Duodenal mucosa (tissue), 2 donors: ENCODE measurements around the gene LTBP1.
"Not testable (repeated sequence)": the region's sequence is repeated elsewhere in the genome, so short reads cannot be mapped to it uniquely, and the experiment has no call there.

Source experiments
- H3K27ac ChIP-seq: one replicate; pipeline ENCODE4 v1.7.0; 2013; ENCODE audit warnings: low read depth, low read length
- H3K27me3 ChIP-seq, 2 donors: one replicate each; pipeline ENCODE4 v1.7.0; 2013; ENCODE audit warnings: low read length in 2 of 2, control low read depth in 1 of 2; ENCODE audit not compliant: insufficient read depth in 2 of 2, control insufficient read depth in 1 of 2
- H3K36me3 ChIP-seq, 2 donors: one replicate each; pipeline ENCODE4 v1.7.0; 2013; ENCODE audit warnings: low read length in 2 of 2, control low read depth in 1 of 2; ENCODE audit not compliant: insufficient read depth in 2 of 2, control insufficient read depth in 1 of 2
- H3K4me1 ChIP-seq, 2 donors: one replicate each; pipeline ENCODE4 v1.7.0; 2013; ENCODE audit warnings: low read length in 2 of 2, control low read depth in 1 of 2; ENCODE audit not compliant: insufficient read depth in 2 of 2, control insufficient read depth in 1 of 2
- H3K4me3 ChIP-seq, 2 donors: one replicate each; pipeline ENCODE4 v1.7.0; 2013; ENCODE audit warnings: low read length in 2 of 2, low read depth in 1 of 2
- H3K9ac ChIP-seq, 2 donors: one replicate each; pipeline ENCODE4 v1.7.0; 2013; ENCODE audit warnings: low read length in 2 of 2, low read depth in 1 of 2
- H3K9me3 ChIP-seq, 2 donors: one replicate each; pipeline ENCODE4 v1.7.0; 2013; ENCODE audit warnings: low read length in 2 of 2, control low read depth in 1 of 2; ENCODE audit not compliant: control insufficient read depth in 1 of 2

Gene LTBP1

GRCh38 chr2:32981612-32982011 lies 34.9 kb downstream of the LTBP1 start:
- no peaks in the 10 kb centered on the region for H3K9me3 ChIP-seq
- H3K9ac ChIP-seq = no peak overlapping the region
- no peak overlapping the region for H3K27ac ChIP-seq
- H3K36me3 ChIP-seq = no peaks in the 10 kb centered on the region
- no peak overlapping the region for H3K4me3 ChIP-seq
- no peaks in the 10 kb centered on the region for H3K27me3 ChIP-seq
- H3K4me1 ChIP-seq = peaks cover 9 to 10% of the 10 kb centered on the region in 2 donors

- H3K27me3 ChIP-seq, H3K27ac ChIP-seq, H3K9me3 ChIP-seq, H3K9ac ChIP-seq, H3K4me3 ChIP-seq, H3K36me3 ChIP-seq, H3K4me1 ChIP-seq: not testable (repeated sequence)
Observed at GRCh38 chr2:32983193-32983924, 36.6 kb downstream of the LTBP1 start.

- no peak overlapping the region for H3K27ac ChIP-seq
- no peak overlapping the region for H3K4me3 ChIP-seq
- no peak overlapping the region for H3K9ac ChIP-seq
- no peaks in the 10 kb centered on the region for H3K27me3 ChIP-seq
- H3K36me3 ChIP-seq = no peaks in the 10 kb centered on the region
- no peaks in the 10 kb centered on the region for H3K9me3 ChIP-seq
- H3K4me1 ChIP-seq = no peaks in the 10 kb centered on the region
Observed at GRCh38 chr2:32986480-32986879, 39.7 kb downstream of the LTBP1 start.

DNA sequence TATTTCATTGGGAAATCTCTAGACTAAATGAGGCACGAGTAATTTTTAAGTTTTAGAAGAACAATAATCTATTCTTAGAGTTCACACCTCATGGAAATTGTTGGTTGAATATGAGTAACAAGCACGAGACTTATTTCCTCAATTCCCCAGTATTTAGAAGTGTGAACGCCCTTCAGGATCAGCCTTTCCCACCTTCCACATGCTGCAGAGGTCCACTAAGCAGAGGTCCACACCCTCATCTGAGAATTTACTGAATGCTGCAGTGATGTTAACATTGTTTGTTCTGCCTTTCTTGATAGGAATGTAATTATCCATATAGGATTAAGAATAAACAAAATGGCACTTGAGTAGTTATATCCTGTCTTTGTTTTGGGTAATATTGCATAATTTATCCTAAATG lies 41.8 kb downstream of the LTBP1 start:
- Histone ChIP-seq H3K9ac (no peak overlapping the region), H3K27ac (no peak overlapping the region), H3K36me3 (no peaks in the 10 kb centered on the region), H3K4me1 (no peaks in the 10 kb centered on the region), H3K27me3 (no peaks in the 10 kb centered on the region), H3K4me3 (no peak overlapping the region), H3K9me3 (no peaks in the 10 kb centered on the region)

GRCh38 chr2:32990556-32990955 lies 43.8 kb downstream of the LTBP1 start:
- no peak overlapping the region for H3K4me3 ChIP-seq
- no peaks in the 10 kb centered on the region for H3K9me3 ChIP-seq
- no peaks in the 10 kb centered on the region for H3K27me3 ChIP-seq
- no peak overlapping the region for H3K27ac ChIP-seq
- H3K4me1 ChIP-seq = no peaks in the 10 kb centered on the region
- H3K9ac ChIP-seq = no peak overlapping the region
- no peaks in the 10 kb centered on the region for H3K36me3 ChIP-seq

- no peaks in the 10 kb centered on the region for H3K27me3 ChIP-seq
- H3K9me3 ChIP-seq = no peaks in the 10 kb centered on the region
- no peak overlapping the region for H3K4me3 ChIP-seq
- no peaks in the 10 kb centered on the region for H3K4me1 ChIP-seq
- no peak overlapping the region for H3K27ac ChIP-seq
- no peak overlapping the region for H3K9ac ChIP-seq
- H3K36me3 ChIP-seq = no peaks in the 10 kb centered on the region
Observed at GRCh38 chr2:32991091-32991845, 44.5 kb downstream of the LTBP1 start.

GRCh38 chr2:32993005-32993539 lies 46.3 kb downstream of the LTBP1 start:
- H3K9me3 ChIP-seq = no peaks in the 10 kb centered on the region
- no peak overlapping the region for H3K4me3 ChIP-seq
- no peaks in the 10 kb centered on the region for H3K27me3 ChIP-seq
- no peak overlapping the region for H3K9ac ChIP-seq
- no peak overlapping the region for H3K27ac ChIP-seq
- no peaks in the 10 kb centered on the region for H3K4me1 ChIP-seq
- H3K36me3 ChIP-seq = no peaks in the 10 kb centered on the region

- no peak overlapping the region for H3K9ac ChIP-seq
- H3K27ac ChIP-seq = no peak overlapping the region
- H3K36me3 ChIP-seq = no peaks in the 10 kb centered on the region
- H3K9me3 ChIP-seq = no peaks in the 10 kb centered on the region
- no peaks in the 10 kb centered on the region for H3K27me3 ChIP-seq
- H3K4me3 ChIP-seq = no peak overlapping the region
- H3K4me1 ChIP-seq = no peaks in the 10 kb centered on the region
Observed at GRCh38 chr2:32997705-32998104, 51.0 kb downstream of the LTBP1 start.

- Histone ChIP-seq H3K4me3 (no peak overlapping the region), H3K27me3 (no peaks in the 10 kb centered on the region), H3K27ac (no peak overlapping the region), H3K4me1 (no peaks in the 10 kb centered on the region), H3K36me3 (no peaks in the 10 kb centered on the region), H3K9ac (no peak overlapping the region), H3K9me3 (no peaks in the 10 kb centered on the region)
Observed at GRCh38 chr2:33000986-33001385, 54.2 kb downstream of the LTBP1 start.

- Histone ChIP-seq H3K4me1 (no peaks in the 10 kb centered on the region), H3K27me3 (no peaks in the 10 kb centered on the region), H3K9me3 (no peaks in the 10 kb centered on the region), H3K27ac (no peak overlapping the region), H3K9ac (no peak overlapping the region), H3K36me3 (no peaks in the 10 kb centered on the region), H3K4me3 (no peak overlapping the region)
Observed at GRCh38 chr2:33001823-33002222, 55.1 kb downstream of the LTBP1 start.
